Measurements from ENCODE around the gene WLS.

DNA sequence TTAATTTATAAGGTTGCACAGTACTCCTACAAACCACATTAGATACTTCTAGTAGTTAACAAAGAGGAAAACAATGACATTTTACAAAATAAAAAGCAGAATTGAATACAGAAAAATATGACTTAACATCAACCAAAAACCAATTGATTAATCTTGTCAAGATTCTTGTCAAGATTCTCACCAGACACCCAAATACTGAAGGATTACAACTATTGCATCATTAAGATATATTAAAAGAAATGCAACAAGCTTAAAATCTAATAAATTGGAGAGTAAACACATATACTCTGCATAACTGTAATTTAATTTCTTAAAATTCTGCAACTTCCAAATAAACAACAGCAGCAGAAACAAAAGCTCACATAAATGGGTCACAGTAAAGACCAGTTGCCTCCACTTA is 4.7 kb downstream of the WLS start:
- TF ChIP-seq, protein P1, sequence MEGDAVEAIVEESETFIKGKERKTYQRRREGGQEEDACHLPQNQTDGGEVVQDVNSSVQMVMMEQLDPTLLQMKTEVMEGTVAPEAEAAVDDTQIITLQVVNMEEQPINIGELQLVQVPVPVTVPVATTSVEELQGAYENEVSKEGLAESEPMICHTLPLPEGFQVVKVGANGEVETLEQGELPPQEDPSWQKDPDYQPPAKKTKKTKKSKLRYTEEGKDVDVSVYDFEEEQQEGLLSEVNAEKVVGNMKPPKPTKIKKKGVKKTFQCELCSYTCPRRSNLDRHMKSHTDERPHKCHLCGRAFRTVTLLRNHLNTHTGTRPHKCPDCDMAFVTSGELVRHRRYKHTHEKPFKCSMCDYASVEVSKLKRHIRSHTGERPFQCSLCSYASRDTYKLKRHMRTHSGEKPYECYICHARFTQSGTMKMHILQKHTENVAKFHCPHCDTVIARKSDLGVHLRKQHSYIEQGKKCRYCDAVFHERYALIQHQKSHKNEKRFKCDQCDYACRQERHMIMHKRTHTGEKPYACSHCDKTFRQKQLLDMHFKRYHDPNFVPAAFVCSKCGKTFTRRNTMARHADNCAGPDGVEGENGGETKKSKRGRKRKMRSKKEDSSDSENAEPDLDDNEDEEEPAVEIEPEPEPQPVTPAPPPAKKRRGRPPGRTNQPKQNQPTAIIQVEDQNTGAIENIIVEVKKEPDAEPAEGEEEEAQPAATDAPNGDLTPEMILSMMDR (IDR thresholded peaks at IDR 0.05) = no peak
- no peak for TF ChIP-seq POLR2A (IDR thresholded peaks at IDR 0.05)

All from tibial nerve (tissue), 3 donors.